Kidney (tissue), 14 donors: ENCODE data around the gene PPP6C. TPM values are rescaled to one million over a fixed set of nuclear protein-coding genes. Genes with fewer than 3 reads are reported as not detected.
"Not testable (repeated sequence)": the region's sequence is repeated elsewhere in the genome, so short reads cannot be mapped to it uniquely, and the experiment has no call there.

Source experiments
- DNase-seq, 5 donors: peaks; one replicate each; pipeline ENCODE4 v3.0.0-alpha.2; 2013 to 2020
- FAIRE-seq: peaks from 2 replicates; lab custom pipeline; 2012; peaks lifted over from hg19 to GRCh38; lab: Jason Lieb, UNC
- H3K27ac ChIP-seq, 2 donors: one replicate each; pipeline ENCODE4 v1.7.0; 2013; ENCODE audit warnings: low read depth in 2 of 2, low read length in 2 of 2, inconsistent platforms in 1 of 2
- H3K27me3 ChIP-seq: one replicate; pipeline ENCODE4 v1.7.1; 2013; ENCODE audit warnings: low read length, inconsistent platforms; ENCODE audit not compliant: control insufficient read depth, insufficient read depth
- H3K36me3 ChIP-seq, 3 donors: one replicate each; pipeline versions ENCODE4 v1.7.0 to v1.7.1; 2013; ENCODE audit warnings: low read length in 3 of 3, control low read depth in 1 of 3, inconsistent platforms in 1 of 3; ENCODE audit not compliant: insufficient read depth in 3 of 3, control insufficient read depth in 2 of 3
- H3K4me1 ChIP-seq, 3 donors: one replicate each; pipeline versions ENCODE4 v1.7.0 to v1.7.1; 2013; ENCODE audit warnings: low read length in 3 of 3, inconsistent platforms in 1 of 3, low read depth in 1 of 3; ENCODE audit not compliant: control insufficient read depth in 2 of 3, insufficient read depth in 2 of 3
- H3K4me3 ChIP-seq, 3 donors: one replicate each; pipeline versions ENCODE4 v1.7.0 to v1.8.1; 2013; ENCODE audit warnings: low read length in 3 of 3, control low read depth in 1 of 3, inconsistent platforms in 1 of 3
- H3K9ac ChIP-seq, 3 donors: one replicate each; pipeline versions ENCODE4 v1.7.0 to v1.7.1; 2013; ENCODE audit warnings: low read length in 3 of 3, control low read depth in 1 of 3, inconsistent platforms in 1 of 3
- H3K9me3 ChIP-seq, 3 donors: one replicate each; pipeline versions ENCODE4 v1.7.0 to v1.7.1; 2013; ENCODE audit warnings: low read length in 3 of 3, control low read depth in 1 of 3, inconsistent platforms in 1 of 3; ENCODE audit not compliant: control insufficient read depth in 2 of 3, insufficient read depth in 1 of 3
- intact Hi-C: fragments of 100-400 bp; cut with DNase I; formaldehyde crosslinking; loops from one replicate; pipeline ENCODE4 v1.11.1; 2022
- polyA plus RNA-seq: library from polyadenylated mRNA; stranded (reverse); fragments of 350-450 nt; fragmentation: Illumina TruSeq; extraction: RNeasy Lipid Tissue Mini Kit (QIAGEN cat#74804); gene quantifications from one replicate; pipeline ENCODE4 v1.2.3, GENCODE V29; 2014; ENCODE audit warnings: low read depth, low replicate concordance; ENCODE audit not compliant: insufficient read depth
- total RNA-seq: library from RNA; stranded (reverse); fragmentation: NEBNext Ultra II Directional; extraction: Animal tissue kit (Norgen Biotek cat#: 25700); gene quantifications from one replicate; pipeline ENCODE4 v1.2.1, GENCODE V29; 2021
- TF ChIP-seq, protein P1 (sequence below): IDR thresholded peaks from 3 replicates; pipeline ENCODE4 v1.5.1; 2012; ENCODE audit warnings: mild to moderate bottlenecking, moderate library complexity, borderline replicate concordance; ENCODE audit not compliant: insufficient read depth; ENCODE audit errors: extremely low read depth
- donor health status: control.
- donor health status: control.
- donor health status: control.
- donor health status: control.
- donor health status: control.
- donor health status: DM: yes; HTN: yes; CAD: no.
- donor health status: Normal renal cell carcinoma (clear cell type).

Gene PPP6C
- total and polyA plus RNA-seq, 2 donors from 2014 or later: 30.4 to 43.9 TPM

DNA sequence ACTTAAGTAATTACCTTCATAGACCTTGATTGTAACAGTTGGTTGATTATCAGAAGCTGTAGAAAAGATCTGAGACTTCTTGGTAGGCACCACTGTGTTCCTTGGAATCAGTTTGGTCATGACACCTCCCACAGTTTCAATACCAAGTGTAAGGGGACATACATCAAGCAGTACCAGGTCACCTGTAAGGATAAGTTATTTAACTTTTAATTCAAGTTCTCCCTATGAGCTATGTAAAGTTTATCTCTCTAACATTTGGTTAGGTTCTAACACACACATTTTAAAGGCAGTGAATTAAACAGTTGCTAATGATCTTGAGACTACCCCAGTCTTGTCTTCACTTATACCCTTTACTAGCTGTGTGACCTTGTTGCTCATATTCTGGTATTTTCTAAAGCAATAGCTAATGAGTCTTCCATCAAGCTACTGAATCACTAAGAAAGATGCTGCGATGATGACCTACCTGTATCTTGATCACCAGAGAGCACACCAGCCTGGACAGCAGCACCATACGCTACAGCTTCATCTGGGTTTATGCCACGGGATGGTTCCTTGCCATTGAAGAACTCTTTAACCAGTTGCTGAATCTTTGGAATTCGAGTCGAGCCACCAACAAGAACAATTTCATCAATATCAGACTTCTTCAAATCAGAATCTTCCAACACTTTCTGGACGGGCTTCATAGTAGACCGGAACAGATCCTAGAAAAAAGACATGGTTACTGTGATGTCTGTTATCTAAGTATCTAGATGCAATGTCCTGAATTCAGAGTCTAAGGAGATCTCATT lies 48.7 kb upstream of the PPP6C start:
- Histone ChIP-seq H3K36me3 (peaks cover 14 to 40% (median 17%) of the 10 kb centered on the region in 3 donors), H3K27ac (no peak overlapping the region), H3K4me1 (peaks cover 4 to 19% (median 6%) of the 10 kb centered on the region in 3 donors), H3K27me3 (no peaks in the 10 kb centered on the region), H3K9ac (peak overlapping the region in 2 of 3 donors; percentile 19 to 36), H3K9me3 (no peaks in the 10 kb centered on the region), H3K4me3 (peak overlapping the region; percentile 21 to 91 (median 83))
- intact Hi-C loops: no loop called here
- TF ChIP-seq, protein P1, sequence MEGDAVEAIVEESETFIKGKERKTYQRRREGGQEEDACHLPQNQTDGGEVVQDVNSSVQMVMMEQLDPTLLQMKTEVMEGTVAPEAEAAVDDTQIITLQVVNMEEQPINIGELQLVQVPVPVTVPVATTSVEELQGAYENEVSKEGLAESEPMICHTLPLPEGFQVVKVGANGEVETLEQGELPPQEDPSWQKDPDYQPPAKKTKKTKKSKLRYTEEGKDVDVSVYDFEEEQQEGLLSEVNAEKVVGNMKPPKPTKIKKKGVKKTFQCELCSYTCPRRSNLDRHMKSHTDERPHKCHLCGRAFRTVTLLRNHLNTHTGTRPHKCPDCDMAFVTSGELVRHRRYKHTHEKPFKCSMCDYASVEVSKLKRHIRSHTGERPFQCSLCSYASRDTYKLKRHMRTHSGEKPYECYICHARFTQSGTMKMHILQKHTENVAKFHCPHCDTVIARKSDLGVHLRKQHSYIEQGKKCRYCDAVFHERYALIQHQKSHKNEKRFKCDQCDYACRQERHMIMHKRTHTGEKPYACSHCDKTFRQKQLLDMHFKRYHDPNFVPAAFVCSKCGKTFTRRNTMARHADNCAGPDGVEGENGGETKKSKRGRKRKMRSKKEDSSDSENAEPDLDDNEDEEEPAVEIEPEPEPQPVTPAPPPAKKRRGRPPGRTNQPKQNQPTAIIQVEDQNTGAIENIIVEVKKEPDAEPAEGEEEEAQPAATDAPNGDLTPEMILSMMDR: no peak
- no peak for FAIRE-seq
- DNase-seq: no peak

DNA sequence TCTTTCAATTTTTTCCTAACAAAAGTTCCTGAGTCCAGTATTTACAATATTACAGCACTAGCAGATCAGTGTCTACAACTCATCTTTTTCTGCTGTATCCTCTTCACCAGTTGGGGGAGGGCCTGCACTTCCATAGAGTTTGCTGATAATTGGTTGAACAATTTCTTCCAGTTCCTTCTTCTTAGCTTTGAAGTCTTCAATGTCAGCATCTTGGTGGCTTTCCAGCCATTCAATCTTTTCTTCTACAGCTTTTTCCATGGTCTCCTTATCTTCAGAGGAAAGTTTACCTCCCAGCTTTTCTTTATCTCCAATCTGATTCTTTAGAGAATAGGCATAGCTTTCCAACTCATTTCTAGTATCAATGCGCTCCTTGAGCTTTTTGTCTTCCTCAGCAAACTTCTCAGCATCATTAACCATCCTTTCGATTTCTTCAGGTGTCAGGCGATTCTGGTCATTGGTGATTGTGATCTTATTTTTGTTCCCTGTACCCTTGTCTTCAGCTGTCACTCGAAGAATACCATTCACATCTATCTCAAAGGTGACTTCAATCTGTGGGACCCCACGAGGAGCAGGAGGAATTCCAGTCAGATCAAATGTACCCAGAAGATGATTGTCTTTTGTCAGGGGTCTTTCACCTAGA lies 47.0 kb upstream of the PPP6C start:
- H3K9ac ChIP-seq, H3K27ac ChIP-seq, intact Hi-C loops, H3K27me3 ChIP-seq, FAIRE-seq, H3K9me3 ChIP-seq, DNase-seq: not testable (repeated sequence)
- Histone ChIP-seq H3K36me3 (peaks cover 14 to 43% (median 19%) of the 10 kb centered on the region in 3 donors), H3K4me3 (peak overlapping the region in 2 of 3 donors; percentile 6 to 29), H3K4me1 (peaks cover 4 to 19% (median 6%) of the 10 kb centered on the region in 3 donors)

DNA sequence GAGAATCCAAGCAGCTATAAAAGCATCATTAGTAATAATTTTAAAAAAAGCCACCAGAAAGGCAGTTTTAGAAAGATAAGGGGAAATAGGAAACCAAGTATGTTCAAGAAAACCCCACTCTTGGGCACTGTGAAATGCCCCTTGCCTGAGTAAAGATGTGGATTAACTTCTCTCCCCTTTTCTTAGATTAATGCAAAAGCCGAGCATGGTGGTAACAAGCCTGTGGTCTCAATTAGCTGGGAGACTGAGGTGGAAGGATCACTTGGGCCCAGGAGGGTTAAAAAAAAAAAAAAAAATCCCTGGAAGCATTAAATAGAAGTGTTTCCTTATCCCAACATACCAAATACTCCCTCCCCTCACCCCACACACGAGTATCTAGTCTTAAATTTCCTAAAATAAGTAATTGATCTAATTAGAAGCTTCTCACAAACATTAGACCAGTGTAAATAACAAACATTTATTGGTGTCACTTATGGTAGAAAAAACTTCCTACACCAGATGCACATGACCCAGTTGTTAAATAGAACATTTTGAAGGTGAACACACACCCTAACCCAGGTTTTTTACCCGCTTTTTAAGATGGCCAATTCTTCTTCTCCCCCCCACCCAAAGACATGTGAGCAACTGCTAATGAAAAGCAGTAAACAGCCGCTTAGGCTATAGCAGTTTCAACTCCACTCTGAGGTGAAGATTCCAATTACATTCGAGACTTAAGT lies 46.4 kb upstream of the PPP6C start:
- Histone ChIP-seq H3K27ac (no peak overlapping the region), H3K9ac (no peak overlapping the region), H3K4me3 (peak overlapping the region in 1 of 3 donors; percentile 29), H3K36me3 (peaks cover 14 to 43% (median 19%) of the 10 kb centered on the region in 3 donors), H3K9me3 (no peaks in the 10 kb centered on the region), H3K27me3 (no peaks in the 10 kb centered on the region), H3K4me1 (peaks cover 4 to 19% (median 6%) of the 10 kb centered on the region in 3 donors)
- DNase-seq (no peak), FAIRE-seq (no peak)
- intact Hi-C loops: no loop called here
- TF ChIP-seq, protein P1: no peak

DNA sequence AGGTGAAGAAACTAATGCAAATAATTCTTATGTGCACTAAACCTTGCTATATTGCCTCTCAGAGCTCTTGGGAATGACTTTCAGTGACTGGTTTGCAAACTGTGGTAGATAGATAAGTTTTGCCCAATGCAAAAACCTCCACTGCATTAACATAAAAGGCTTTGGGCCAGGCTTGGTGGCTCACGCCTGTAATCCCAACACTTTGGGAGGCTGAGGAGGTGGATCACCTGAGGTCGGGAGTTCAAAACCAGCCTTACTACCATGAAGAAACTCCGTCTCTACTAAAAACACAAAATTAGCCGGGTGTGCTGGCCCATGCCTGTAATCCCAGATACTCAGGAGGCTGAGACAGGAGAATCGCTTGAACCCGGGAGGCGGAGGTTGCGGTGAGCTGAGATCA lies 44.5 kb upstream of the PPP6C start:
- H3K27ac ChIP-seq, H3K27me3 ChIP-seq, DNase-seq, H3K4me3 ChIP-seq, H3K9ac ChIP-seq, intact Hi-C loops, FAIRE-seq, H3K9me3 ChIP-seq: not testable (repeated sequence)
- H3K4me1 ChIP-seq: peaks cover 3 to 16% (median 4%) of the 10 kb centered on the region in 3 donors
- H3K36me3 ChIP-seq: peaks cover 11 to 39% (median 22%) of the 10 kb centered on the region in 3 donors
